ENCODE measurements around the gene LRRC75A. TPM values are rescaled to one million over a fixed set of nuclear protein-coding genes. Genes with fewer than 3 reads are reported as not detected.
A peak's percentile ranks its signal among the peaks of the same experiment; 100 is the strongest.
"Not testable (repeated sequence)": the region's sequence is repeated elsewhere in the genome, so short reads cannot be mapped to it uniquely, and the experiment has no call there.

Gene LRRC75A, protein sequence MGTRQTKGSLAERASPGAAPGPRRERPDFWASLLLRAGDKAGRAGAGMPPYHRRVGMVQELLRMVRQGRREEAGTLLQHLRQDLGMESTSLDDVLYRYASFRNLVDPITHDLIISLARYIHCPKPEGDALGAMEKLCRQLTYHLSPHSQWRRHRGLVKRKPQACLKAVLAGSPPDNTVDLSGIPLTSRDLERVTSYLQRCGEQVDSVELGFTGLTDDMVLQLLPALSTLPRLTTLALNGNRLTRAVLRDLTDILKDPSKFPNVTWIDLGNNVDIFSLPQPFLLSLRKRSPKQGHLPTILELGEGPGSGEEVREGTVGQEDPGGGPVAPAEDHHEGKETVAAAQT
- 1 to 10 TPM; 4.4 to 5.4 (median 4.9) TPM for polyA plus RNA-seq (ENCODE audit: insufficient read length in 4 of 4)

GRCh38 chr17:16491703-16492612 lies at the start of gene LRRC75A:
TSS of gene LRRC75A (minus strand) at chr17:16492193. CDS start at chr17:16491990, 203 bp downstream.
- no peak for DNase-seq (ENCODE audit: low read depth in 4 of 4, low spot score in 2 of 4)

GRCh38 chr17:16537130-16537458 lies 45.1 kb upstream of the LRRC75A start:
- no peak for DNase-seq (ENCODE audit: low read depth in 4 of 4, low spot score in 2 of 4)

DNA sequence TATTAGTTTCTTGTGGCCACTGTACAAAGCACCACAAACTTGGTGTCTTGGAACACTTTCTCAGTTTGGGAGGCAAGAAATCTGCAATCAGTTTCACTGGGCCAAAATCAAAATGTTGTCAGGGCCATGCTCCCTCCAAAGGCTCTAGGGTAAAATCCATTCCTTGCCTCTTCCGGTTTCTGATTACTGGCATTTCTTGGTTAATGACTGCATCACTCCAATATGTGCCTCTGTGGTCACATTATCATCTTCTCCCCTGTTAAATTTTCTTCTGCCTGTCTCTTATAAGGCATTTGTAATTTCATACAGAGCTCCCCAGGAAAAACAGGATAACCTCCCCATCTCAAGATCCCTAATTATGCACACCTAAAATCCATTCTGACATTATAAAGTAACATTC lies 42.2 kb upstream of the LRRC75A start:
- DNase-seq (ENCODE audit: low read depth in 4 of 4, low spot score in 2 of 4), result no peak

- no peak for DNase-seq (ENCODE audit: low read depth in 4 of 4, low spot score in 2 of 4)
Observed at GRCh38 chr17:16529906-16530305, 37.9 kb upstream of the LRRC75A start.

DNA sequence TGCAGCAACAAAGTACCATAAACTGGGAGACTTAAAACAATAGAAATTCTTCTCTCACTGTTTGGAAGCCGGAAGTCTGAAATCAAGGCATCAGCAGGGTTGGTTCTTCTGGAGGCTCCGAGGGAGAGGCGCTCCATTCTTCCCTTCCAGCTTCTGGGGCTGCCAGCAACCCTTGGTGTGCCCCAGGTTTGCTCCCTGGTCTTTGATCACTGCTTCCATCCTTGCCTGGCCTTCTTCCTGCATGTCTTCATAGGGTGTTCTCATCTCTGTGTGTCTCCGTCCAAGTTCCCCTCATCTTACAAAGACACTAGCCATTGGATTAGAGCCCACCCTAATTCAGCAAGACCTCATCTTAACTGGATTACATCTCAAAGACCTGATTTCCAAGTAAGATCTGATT lies 35.3 kb upstream of the LRRC75A start:
- no peak for DNase-seq (ENCODE audit: low read depth in 4 of 4, low spot score in 2 of 4)

DNA sequence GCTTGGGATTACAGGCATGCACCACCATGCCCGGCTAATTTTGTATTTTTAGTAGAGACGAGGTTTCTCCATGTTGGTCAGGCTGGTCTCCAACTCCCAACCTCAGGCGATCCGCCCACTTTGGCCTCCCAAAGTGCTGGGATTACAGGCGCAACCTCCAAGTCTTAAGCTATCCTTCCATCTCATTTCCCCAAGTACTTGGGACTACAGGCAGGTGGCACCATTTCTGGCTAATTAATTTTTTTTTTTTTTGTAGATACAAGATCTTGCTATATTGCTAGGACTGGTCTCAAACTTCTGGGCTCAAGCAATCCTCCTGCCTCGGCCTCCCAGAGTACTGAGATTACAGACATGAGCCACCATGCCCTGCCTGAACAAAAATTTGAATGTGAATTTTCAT lies 33.6 kb upstream of the LRRC75A start:
- DNase-seq (ENCODE audit: low read depth in 4 of 4, low spot score in 2 of 4), result not testable (repeated sequence)

DNA sequence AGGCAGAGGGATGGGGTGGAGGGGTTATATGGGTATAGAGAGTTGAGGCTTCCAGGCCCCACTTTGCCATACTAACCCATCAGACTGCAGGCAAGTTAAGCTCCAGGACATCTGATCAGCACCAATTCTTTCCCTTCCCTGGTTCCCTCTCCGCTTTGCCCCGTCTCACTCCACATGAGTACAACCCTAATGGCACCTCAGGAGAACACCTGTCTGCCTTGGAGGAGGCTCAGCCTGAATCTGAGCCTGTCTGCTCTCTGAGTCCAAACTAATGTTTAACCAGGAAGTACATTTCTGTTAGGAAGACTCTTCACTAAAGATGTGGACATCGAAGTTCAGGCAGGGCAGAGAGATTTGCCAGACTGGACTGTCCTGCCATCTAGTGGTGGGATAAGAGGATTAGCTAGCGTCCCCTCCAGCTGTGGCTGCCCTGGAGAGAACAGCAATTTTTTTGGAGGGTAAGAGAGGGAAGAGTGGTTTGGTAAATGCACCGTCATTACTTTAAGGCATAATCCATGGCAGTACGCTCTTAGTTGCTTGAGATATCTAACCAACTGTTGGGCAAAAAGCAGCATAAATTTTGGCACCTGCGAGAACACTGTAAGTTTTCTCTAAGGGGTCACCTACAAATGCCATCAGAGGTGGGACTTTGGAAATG lies 29.2 kb upstream of the LRRC75A start:
- DNase-seq (ENCODE audit: low read depth in 4 of 4, low spot score in 2 of 4), result peak in 3 of 4 donors; percentile 65 to 85 (median 68)

DNA sequence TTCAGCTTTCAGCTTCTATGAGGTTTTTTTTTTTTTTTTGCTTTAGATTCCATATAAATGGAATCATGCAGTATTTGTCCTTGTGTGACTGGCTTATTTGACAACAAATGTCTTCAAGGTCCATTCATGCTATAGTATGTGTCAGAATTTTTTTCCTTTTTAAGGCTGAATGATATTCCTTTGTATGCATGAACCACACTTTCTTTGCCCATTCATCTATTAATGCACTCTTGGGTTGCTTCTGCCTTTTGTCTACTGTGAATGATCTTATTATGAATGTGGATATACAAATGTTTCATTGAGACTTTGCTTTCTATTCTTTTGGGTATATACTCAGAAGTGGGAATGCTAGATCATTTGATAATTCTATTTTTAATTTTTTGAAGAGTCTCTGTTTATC lies 27.0 kb upstream of the LRRC75A start:
- DNase-seq (ENCODE audit: low read depth in 4 of 4, low spot score in 2 of 4), result no peak

DNA sequence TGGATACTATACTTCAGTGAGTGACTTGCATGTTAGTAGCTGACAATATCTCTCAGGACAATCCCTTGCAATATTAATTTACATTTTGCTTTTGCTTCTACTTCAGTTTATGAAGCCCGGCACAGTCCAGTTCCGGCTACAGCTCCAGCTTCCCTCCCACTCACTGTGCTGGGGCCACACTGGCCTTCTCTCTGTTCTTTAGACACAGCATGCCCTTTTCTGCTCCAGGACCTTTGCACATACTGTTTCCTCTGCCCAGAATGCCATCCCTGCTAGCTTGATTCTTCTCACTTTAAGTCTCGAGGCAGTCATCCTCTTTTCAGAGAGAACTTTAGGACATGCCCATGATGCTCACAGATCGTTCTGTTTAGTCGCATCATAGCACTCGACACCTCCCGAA lies 25.5 kb upstream of the LRRC75A start:
- no peak for DNase-seq (ENCODE audit: low read depth in 4 of 4, low spot score in 2 of 4)

DNA sequence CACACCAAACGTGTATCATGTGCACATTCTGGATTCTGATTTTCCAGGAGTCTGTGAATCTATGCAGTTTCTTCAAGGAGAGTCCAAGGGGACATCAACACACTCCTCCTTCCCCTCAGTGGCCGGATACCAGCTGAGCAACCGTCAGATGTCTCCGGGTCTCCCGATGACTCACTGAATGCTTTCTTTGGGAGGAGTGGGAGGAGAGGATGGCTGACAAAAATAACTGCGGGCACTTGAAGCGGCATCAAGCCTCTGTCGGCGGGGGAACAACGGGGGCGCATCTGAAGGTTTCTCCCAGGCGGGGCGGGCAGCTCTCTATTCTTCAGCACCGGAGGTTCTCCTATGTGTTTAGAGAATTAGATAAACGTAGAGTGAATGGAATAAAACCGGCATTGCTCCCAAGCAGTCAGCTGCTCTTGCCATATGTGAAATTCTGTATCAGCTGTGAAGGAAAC lies 24.6 kb upstream of the LRRC75A start:
- DNase-seq (ENCODE audit: low read depth in 4 of 4, low spot score in 2 of 4), result peak in 1 of 4 donors; percentile 43

- DNase-seq (ENCODE audit: low read depth in 4 of 4, low spot score in 2 of 4), result no peak
Observed at GRCh38 chr17:16515933-16516332, 23.9 kb upstream of the LRRC75A start.

DNA sequence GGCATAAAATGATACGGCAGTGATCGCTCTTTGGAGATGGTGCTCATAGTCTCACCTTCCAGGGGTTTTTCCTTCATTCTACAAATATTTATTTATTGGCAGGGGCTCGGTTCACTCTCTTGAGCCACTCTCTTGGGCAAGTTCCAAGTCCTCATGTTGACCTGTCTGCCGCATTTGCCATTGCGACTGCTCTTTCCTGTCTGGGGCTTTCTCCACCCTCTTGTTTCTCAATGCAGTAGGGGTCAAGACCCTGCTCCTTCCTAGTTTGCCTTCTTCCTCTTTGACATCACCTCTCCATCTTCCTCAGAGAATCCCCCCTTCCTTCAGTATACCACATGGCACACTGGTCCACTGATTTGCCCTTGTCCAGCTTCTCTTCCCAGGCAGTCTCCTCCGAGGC lies 21.9 kb upstream of the LRRC75A start:
- DNase-seq (ENCODE audit: low read depth in 4 of 4, low spot score in 2 of 4), result no peak

- DNase-seq (ENCODE audit: low read depth in 4 of 4, low spot score in 2 of 4), result no peak
Observed at GRCh38 chr17:16512011-16512410, 20.0 kb upstream of the LRRC75A start.

DNA sequence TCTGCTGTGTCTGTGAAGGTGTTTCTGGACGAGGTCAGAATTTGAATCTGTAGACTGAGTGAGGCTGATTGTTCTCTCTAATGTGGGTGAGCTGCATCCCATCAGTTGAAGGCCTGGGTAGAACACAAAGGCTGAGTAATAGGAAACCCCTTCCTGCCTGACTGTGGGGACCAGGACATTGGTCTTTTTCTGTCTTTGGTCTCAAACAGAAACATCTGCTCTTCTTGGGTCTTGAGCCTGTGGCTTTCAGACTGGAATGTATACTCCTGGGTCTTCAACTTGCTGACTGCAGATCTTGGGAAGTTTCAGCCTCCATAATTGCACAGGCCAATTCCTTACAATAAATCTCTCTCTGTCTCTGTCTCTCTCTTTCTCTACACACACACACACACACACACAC lies 19.6 kb upstream of the LRRC75A start:
- no peak for DNase-seq (ENCODE audit: low read depth in 4 of 4, low spot score in 2 of 4)

DNA sequence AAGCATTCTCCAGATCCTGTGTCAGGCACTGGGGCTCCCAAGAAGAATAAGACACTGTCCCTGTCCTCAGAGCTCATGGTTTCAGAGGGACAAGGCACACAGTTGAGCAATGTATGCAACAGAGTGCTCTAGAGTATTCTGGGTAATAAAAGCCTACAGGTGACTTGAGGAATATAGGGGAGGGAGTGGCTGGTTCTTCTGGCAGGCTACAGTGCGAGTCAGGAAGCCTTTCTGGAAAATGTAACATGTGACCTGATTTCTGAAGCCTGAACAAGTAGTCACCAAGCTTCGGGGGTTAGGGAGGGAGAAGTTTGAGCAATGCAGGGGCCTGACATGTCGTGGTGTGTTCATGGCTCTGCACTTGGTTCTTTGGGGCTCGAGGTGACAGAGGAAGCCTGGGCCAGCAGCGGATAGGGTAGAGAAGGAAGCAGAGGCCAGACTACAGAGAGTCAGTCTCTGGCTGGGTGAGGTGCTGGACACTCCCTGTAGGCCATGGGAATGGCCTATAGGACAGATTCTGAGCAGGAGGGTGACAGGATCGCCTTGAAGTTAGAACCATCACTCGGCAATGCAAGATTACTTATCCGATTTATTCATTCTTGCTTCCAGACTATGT lies 16.0 kb upstream of the LRRC75A start:
- DNase-seq (ENCODE audit: low read depth in 4 of 4, low spot score in 2 of 4), result no peak

DNA sequence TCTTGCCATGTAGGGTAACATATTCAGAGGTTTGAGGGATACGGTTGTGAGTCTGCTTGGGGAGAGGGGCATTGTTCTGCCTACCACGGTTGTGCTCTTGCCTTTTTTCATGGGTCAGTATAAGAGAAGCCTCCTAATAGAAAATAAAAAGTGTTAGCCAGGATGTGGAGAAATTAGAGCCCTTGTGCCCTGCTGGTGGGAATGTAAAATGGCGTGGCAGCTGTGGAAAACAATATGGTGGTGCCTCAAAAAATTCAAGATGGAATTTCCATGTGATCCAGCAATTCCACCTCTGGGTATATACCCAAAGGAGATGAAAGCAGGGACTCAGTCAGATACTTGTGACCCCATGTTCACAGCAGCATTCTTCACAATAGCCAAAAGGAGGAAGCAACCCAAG lies 14.2 kb upstream of the LRRC75A start:
- no peak for DNase-seq (ENCODE audit: low read depth in 4 of 4, low spot score in 2 of 4)

- DNase-seq (ENCODE audit: low read depth in 4 of 4, low spot score in 2 of 4), result no peak
Observed at GRCh38 chr17:16504984-16505383, 13.0 kb upstream of the LRRC75A start.

GRCh38 chr17:16496820-16497489 lies 5.0 kb upstream of the LRRC75A start:
- DNase-seq (ENCODE audit: low read depth in 4 of 4, low spot score in 2 of 4), result no peak

- no peak for DNase-seq (ENCODE audit: low read depth in 4 of 4, low spot score in 2 of 4)
Observed at GRCh38 chr17:16495980-16496819, 4.2 kb upstream of the LRRC75A start.
